A549 (cell line): ENCODE measurements around the gene GPRC5D. TPM values are rescaled to one million over a fixed set of nuclear protein-coding genes. Genes with fewer than 3 reads are reported as not detected.

Source experiments
- ATAC-seq, 2 experiments: fragments of 200-7000 bp in 1 of 2; fragments of >200 bp in 1 of 2; cut with Nextera tagmentation in 1 of 2; cut with Tn5 transposase in 1 of 2; 3 replicates each; pipeline versions ENCODE4 v1.8.0 to v1.9.1; 2018 to 2020; ENCODE audit warnings: mild to moderate bottlenecking in 1 of 2, moderate library complexity in 1 of 2
- CTCF ChIA-PET: fragments of 300-600 bp; sonication (Branson Sonifier 250); formaldehyde crosslinking; extraction: SDS; loops from one replicate; lab custom pipeline; 2021; ENCODE audit warnings: antibody characterized with exemption, inconsistent platforms; lab: Yijun Ruan, JAX
- POLR2A ChIA-PET: fragments of 350-600 bp; formaldehyde crosslinking; extraction: SDS; loops from one replicate; lab custom pipeline; 2021; ENCODE audit warnings: antibody characterized with exemption, inconsistent platforms; lab: Yijun Ruan, JAX
- DNase-seq, 2 experiments: peaks; one replicate each; pipeline versions ENCODE4 v3.0.0 to v3.0.0-alpha.2; 2011 to 2016; ENCODE audit warnings: low read depth in 1 of 2, low spot score in 1 of 2
- FAIRE-seq: peaks from 2 replicates; lab custom pipeline; 2011; peaks lifted over from hg19 to GRCh38; lab: Jason Lieb, UNC
- H3K27ac ChIP-seq, 2 experiments: fragments of >200 bp; sonication (Bioruptor Twin); formaldehyde crosslinking; 3 replicates each; pipeline ENCODE4 v1.5.1; 2016 to 2017
- H3K4me1 ChIP-seq: fragments of >200 bp; sonication (Bioruptor Twin); formaldehyde crosslinking; 3 replicates; pipeline ENCODE4 v1.6.1; 2016
- H3K4me2 ChIP-seq: fragments of >200 bp; sonication (Bioruptor Twin); formaldehyde crosslinking; 3 replicates; pipeline ENCODE4 v1.6.1; 2016
- H3K4me3 ChIP-seq: fragments of >200 bp; sonication (Bioruptor Twin); formaldehyde crosslinking; 3 replicates; pipeline ENCODE4 v1.5.1; 2016
- H3K9me3 ChIP-seq: fragments of >200 bp; sonication (Bioruptor Twin); formaldehyde crosslinking; 3 replicates; pipeline ENCODE4 v1.6.1; 2016
- BHLHE40 ChIP-seq: IDR thresholded peaks from 2 replicates; pipeline ENCODE4 v1.6.1; 2012; ENCODE audit warnings: low read depth, low read length, inconsistent platforms
- CBX8 ChIP-seq: fragments of 200-600 bp; sonication (generic); IDR thresholded peaks from 2 replicates; pipeline ENCODE4 v1.6.1; 2016
- CHD2 ChIP-seq: fragments of 150-350 bp; IDR thresholded peaks from 2 replicates; pipeline ENCODE4 v1.6.1; 2014; ENCODE audit warnings: low read length; ENCODE audit not compliant: partially characterized antibody
- CHD4 ChIP-seq: fragments of 200-600 bp; sonication (generic); IDR thresholded peaks from 2 replicates; pipeline ENCODE4 v1.6.1; 2016; ENCODE audit warnings: antibody characterized with exemption, mild to moderate bottlenecking, borderline replicate concordance
- EP300 ChIP-seq, 2 experiments: fragments of >200 bp; sonication (Bioruptor Twin); formaldehyde crosslinking; IDR thresholded peaks; 2 replicates in 1 of 2; 3 replicates in 1 of 2; pipeline ENCODE4 v1.6.1; 2016 to 2017
- FOSL2 ChIP-seq, 2 experiments: fragments of 450-650 bp in 1 of 2; fragments of >200 bp in 1 of 2; sonication (Bioruptor Twin) in 1 of 2; formaldehyde crosslinking; IDR thresholded peaks; 2 replicates each; pipeline versions ENCODE4 v1.5.0 to v1.6.1; 2016 to 2020; ENCODE audit warnings: mild to moderate bottlenecking in 1 of 2, moderate library complexity in 1 of 2
- FOXS1 ChIP-seq: fragments of 250-450 bp; sonication (Bioruptor Pico); IDR thresholded peaks from 2 replicates; pipeline ENCODE4 v1.5.0; 2020; ENCODE audit warnings: mild to moderate bottlenecking, moderate library complexity
- HDAC2 ChIP-seq: fragments of 200-600 bp; sonication (generic); IDR thresholded peaks from 2 replicates; pipeline ENCODE4 v1.6.1; 2016
- JUN ChIP-seq, 2 experiments: fragments of >200 bp; sonication (Bioruptor Twin); formaldehyde crosslinking; IDR thresholded peaks; 2 replicates in 1 of 2; 3 replicates in 1 of 2; pipeline ENCODE4 v1.6.1; 2016 to 2017
- KDM1A ChIP-seq: fragments of 200-600 bp; sonication (generic); IDR thresholded peaks from 2 replicates; pipeline ENCODE4 v1.6.1; 2016; ENCODE audit warnings: low read depth, mild to moderate bottlenecking
- KDM5A ChIP-seq: fragments of 200-600 bp; sonication (generic); IDR thresholded peaks from 2 replicates; pipeline ENCODE4 v1.6.1; 2016; ENCODE audit warnings: antibody characterized with exemption, mild to moderate bottlenecking
- MAZ ChIP-seq: fragments of 150-350 bp; IDR thresholded peaks from 2 replicates; pipeline ENCODE4 v1.6.1; 2014; ENCODE audit warnings: antibody characterized with exemption, low read depth, low read length, borderline replicate concordance
- NPAS2 ChIP-seq: fragments of 250-450 bp; sonication (Bioruptor Pico); IDR thresholded peaks from 2 replicates; pipeline ENCODE4 v1.8.0; 2022; ENCODE audit warnings: mild to moderate bottlenecking, moderate library complexity, borderline replicate concordance
- NR3C1 ChIP-seq: fragments of >200 bp; sonication (Bioruptor Twin); formaldehyde crosslinking; IDR thresholded peaks from 3 replicates; pipeline ENCODE4 v1.6.1; 2017
- PHF8 ChIP-seq: fragments of 200-600 bp; sonication (generic); IDR thresholded peaks from 2 replicates; pipeline ENCODE4 v1.6.1; 2016; ENCODE audit warnings: low read depth, mild to moderate bottlenecking, antibody characterized with exemption, moderate library complexity, borderline replicate concordance
- RARB ChIP-seq: fragments of 250-450 bp; sonication (Bioruptor Pico); IDR thresholded peaks from 2 replicates; pipeline ENCODE4 v1.8.0; 2021; ENCODE audit warnings: mild to moderate bottlenecking, moderate library complexity
- RCOR1 ChIP-seq: fragments of 150-350 bp; IDR thresholded peaks from 2 replicates; pipeline ENCODE4 v1.6.1; 2014; ENCODE audit warnings: antibody characterized with exemption, low read length, low read depth
- RFX5 ChIP-seq: fragments of 450-650 bp; IDR thresholded peaks from 2 replicates; pipeline ENCODE4 v1.7.1; 2014; ENCODE audit warnings: antibody characterized with exemption, mild to moderate bottlenecking, moderate library complexity
- RNF2 ChIP-seq: fragments of 200-600 bp; sonication (generic); IDR thresholded peaks from 2 replicates; pipeline ENCODE4 v1.6.1; 2016; ENCODE audit warnings: low read depth, mild to moderate bottlenecking, antibody characterized with exemption, moderate library complexity, borderline replicate concordance
- SMC3 ChIP-seq: fragments of >200 bp; sonication (Bioruptor Twin); formaldehyde crosslinking; IDR thresholded peaks from 3 replicates; pipeline ENCODE4 v1.6.1; 2018; ENCODE audit warnings: inconsistent platforms
- SREBF2 ChIP-seq: fragments of 450-650 bp; IDR thresholded peaks from 2 replicates; pipeline ENCODE4 v1.6.1; 2014; ENCODE audit warnings: mild to moderate bottlenecking, moderate library complexity
- ZFP36 ChIP-seq: fragments of 450-650 bp; IDR thresholded peaks from 2 replicates; pipeline ENCODE4 v1.6.1; 2014; ENCODE audit warnings: borderline replicate concordance; ENCODE audit not compliant: partially characterized antibody
- ZNF302 ChIP-seq: fragments of 250-450 bp; sonication (Bioruptor Pico); IDR thresholded peaks from 2 replicates; pipeline ENCODE4 v1.9.0; 2021; ENCODE audit warnings: inconsistent platforms, mild to moderate bottlenecking, moderate library complexity
- WGBS: methylation state at CpG from one replicate; pipeline ENCODE4 v1.1.6; 2017; ENCODE audit errors: missing lambda C conversion rate; 5-methylcytosine and 5-hydroxymethylcytosine counted together
- polyA plus RNA-seq, 4 experiments: library from polyadenylated mRNA; depleted of rRNA in 3 of 4; stranded (reverse); fragments of >200 nt; fragmentation: RNase III in 1 of 4; extraction: RNeasy Plus Mini Kit Qiagen cat#74134 plus additional on column Dnase treatment in 1 of 4; gene quantifications; 2 replicates in 3 of 4; 3 replicates in 1 of 4; pipeline ENCODE4 v1.2.3, GENCODE V29; 2011 to 2017
- TF ChIP-seq, protein P1 (sequence below): fragments of 250-450 bp; sonication (Bioruptor Pico); IDR thresholded peaks from 2 replicates; pipeline ENCODE4 v1.5.0; 2020; ENCODE audit warnings: low read depth, mild to moderate bottlenecking, moderate library complexity
- TF ChIP-seq, protein P2 (sequence below): fragments of 150-350 bp; IDR thresholded peaks from 2 replicates; pipeline ENCODE4 v1.6.1; 2014; ENCODE audit warnings: low read depth, mild to moderate bottlenecking, low read length
- TF ChIP-seq, protein P3 (sequence below): IDR thresholded peaks from 2 replicates; pipeline ENCODE4 v1.6.1; 2012; ENCODE audit warnings: low read depth, borderline replicate concordance
- TF ChIP-seq, protein P4 (sequence below): fragments of 200-600 bp; sonication (generic); IDR thresholded peaks from 2 replicates; pipeline ENCODE4 v1.6.1; 2016; ENCODE audit warnings: antibody characterized with exemption, mild to moderate bottlenecking, moderate library complexity
- TF ChIP-seq, protein P5 (sequence below): fragments of 250-450 bp; sonication (Bioruptor Pico); IDR thresholded peaks from 2 replicates; pipeline ENCODE4 v1.5.0; 2021; ENCODE audit warnings: mild to moderate bottlenecking, moderate library complexity, borderline replicate concordance
- TF ChIP-seq, protein P6 (sequence below): IDR thresholded peaks from 2 replicates; pipeline ENCODE4 v1.6.1; 2012
- TF ChIP-seq, protein P7 (sequence below): IDR thresholded peaks from 2 replicates; pipeline ENCODE4 v1.6.1; 2012

Gene GPRC5D
- polyA plus RNA-seq, 2 of the 4 experiments (the other 2 are of a cell fraction) = not detected

DNA sequence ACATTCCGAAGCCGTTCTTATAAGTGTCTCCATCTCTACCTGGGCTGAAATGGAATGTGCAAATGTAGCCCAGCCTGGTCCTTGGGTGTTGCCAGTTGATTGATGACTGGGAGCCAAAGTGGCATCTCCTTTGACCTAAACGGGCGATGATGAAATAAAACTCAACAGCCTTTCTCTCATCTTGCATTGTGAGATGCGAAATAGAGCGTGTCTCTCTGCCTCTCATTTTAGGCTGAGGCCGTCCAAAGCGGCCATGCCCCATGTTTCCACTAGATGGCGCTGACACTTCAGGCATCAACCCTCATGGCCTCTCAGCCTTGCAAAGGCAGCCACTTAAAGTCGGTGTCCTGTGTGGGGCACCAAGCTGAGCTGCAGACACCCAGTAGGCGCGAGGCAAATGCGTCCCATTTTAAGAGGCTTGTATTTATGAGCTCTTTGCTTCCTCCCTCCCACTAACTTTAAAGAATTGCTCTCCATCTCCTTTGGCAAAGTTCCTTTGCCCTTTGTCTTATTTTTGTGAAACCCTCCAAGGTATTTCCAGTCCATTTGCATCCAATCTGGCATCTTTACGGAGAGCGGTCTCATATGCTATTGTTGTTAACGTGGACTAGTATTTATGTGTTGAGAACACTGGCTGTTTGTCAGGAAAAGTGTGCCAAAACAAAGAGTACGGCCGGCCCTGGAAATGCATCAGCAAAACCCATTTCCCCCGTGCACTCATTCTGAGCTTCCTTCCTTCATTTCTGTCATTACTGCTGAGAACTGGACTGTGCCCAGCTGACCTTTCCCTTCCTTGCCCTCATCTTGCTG, 35.6 kb downstream of the GPRC5D start:
- peak overlapping the region; percentile 16; the same call in 2 of the 3 replicates for H3K4me2 ChIP-seq
- FAIRE-seq (peak; percentile 89), ATAC-seq (peak; percentile 75 to 79), DNase-seq (peak; percentile 66 to 86)
- peak overlapping the region; percentile 29 to 47; a peak in 4 of 6 replicates for H3K27ac ChIP-seq
- H3K4me1 ChIP-seq = peaks cover 49% of the 10 kb centered on the region
- H3K9me3 ChIP-seq = no peaks in the 10 kb centered on the region
- ChIA-PET CTCF (interaction anchor here (0.6 to 10.4 kb wide), 56 partner anchors 9 to 1249 kb away, joined by 3 to 180 read pairs (median 5); partner anchors contain the start of genes DDX47, GPRC5A and GPRC5D), POLR2A (no interaction called here)
- no peak overlapping the region for H3K4me3 ChIP-seq
- 44% methylated on average over 19 of the region's 19 CpGs for WGBS
- TF ChIP-seq, protein P1, sequence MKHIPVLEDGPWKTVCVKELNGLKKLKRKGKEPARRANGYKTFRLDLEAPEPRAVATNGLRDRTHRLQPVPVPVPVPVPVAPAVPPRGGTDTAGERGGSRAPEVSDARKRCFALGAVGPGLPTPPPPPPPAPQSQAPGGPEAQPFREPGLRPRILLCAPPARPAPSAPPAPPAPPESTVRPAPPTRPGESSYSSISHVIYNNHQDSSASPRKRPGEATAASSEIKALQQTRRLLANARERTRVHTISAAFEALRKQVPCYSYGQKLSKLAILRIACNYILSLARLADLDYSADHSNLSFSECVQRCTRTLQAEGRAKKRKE = no peak
- TF ChIP-seq ZFP36 (no peak), SREBF2 (no peak), MAZ (no peak), EP300 (IDR thresholded peaks at IDR 0.05) (no peak), FOXS1 (no peak), JUN (IDR thresholded peaks at IDR 0.05) (no peak), KDM5A (no peak), PHF8 (no peak), RCOR1 (no peak), NR3C1 (no peak), CBX8 (no peak), NPAS2 (CRISPR knock-in tag) (no peak), CHD4 (no peak), RARB (CRISPR knock-in tag) (no peak), HDAC2 (no peak), RFX5 (no peak), FOSL2 (IDR thresholded peaks at IDR 0.05) (no peak), FOSL2 (CRISPR knock-in tag; IDR thresholded peaks at IDR 0.05) (peak; percentile 2; the same call in 1 of the 2 replicates), SMC3 (peak; percentile 92), BHLHE40 (no peak), RNF2 (no peak), ZNF302 (CRISPR knock-in tag) (no peak), CHD2 (no peak), KDM1A (no peak)
- TF ChIP-seq, protein P2, sequence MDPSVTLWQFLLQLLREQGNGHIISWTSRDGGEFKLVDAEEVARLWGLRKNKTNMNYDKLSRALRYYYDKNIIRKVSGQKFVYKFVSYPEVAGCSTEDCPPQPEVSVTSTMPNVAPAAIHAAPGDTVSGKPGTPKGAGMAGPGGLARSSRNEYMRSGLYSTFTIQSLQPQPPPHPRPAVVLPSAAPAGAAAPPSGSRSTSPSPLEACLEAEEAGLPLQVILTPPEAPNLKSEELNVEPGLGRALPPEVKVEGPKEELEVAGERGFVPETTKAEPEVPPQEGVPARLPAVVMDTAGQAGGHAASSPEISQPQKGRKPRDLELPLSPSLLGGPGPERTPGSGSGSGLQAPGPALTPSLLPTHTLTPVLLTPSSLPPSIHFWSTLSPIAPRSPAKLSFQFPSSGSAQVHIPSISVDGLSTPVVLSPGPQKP = no peak
- TF ChIP-seq, protein P3, sequence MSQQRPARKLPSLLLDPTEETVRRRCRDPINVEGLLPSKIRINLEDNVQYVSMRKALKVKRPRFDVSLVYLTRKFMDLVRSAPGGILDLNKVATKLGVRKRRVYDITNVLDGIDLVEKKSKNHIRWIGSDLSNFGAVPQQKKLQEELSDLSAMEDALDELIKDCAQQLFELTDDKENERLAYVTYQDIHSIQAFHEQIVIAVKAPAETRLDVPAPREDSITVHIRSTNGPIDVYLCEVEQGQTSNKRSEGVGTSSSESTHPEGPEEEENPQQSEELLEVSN = no peak
- TF ChIP-seq, protein P4, sequence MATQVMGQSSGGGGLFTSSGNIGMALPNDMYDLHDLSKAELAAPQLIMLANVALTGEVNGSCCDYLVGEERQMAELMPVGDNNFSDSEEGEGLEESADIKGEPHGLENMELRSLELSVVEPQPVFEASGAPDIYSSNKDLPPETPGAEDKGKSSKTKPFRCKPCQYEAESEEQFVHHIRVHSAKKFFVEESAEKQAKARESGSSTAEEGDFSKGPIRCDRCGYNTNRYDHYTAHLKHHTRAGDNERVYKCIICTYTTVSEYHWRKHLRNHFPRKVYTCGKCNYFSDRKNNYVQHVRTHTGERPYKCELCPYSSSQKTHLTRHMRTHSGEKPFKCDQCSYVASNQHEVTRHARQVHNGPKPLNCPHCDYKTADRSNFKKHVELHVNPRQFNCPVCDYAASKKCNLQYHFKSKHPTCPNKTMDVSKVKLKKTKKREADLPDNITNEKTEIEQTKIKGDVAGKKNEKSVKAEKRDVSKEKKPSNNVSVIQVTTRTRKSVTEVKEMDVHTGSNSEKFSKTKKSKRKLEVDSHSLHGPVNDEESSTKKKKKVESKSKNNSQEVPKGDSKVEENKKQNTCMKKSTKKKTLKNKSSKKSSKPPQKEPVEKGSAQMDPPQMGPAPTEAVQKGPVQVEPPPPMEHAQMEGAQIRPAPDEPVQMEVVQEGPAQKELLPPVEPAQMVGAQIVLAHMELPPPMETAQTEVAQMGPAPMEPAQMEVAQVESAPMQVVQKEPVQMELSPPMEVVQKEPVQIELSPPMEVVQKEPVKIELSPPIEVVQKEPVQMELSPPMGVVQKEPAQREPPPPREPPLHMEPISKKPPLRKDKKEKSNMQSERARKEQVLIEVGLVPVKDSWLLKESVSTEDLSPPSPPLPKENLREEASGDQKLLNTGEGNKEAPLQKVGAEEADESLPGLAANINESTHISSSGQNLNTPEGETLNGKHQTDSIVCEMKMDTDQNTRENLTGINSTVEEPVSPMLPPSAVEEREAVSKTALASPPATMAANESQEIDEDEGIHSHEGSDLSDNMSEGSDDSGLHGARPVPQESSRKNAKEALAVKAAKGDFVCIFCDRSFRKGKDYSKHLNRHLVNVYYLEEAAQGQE = no peak
- TF ChIP-seq, protein P5, sequence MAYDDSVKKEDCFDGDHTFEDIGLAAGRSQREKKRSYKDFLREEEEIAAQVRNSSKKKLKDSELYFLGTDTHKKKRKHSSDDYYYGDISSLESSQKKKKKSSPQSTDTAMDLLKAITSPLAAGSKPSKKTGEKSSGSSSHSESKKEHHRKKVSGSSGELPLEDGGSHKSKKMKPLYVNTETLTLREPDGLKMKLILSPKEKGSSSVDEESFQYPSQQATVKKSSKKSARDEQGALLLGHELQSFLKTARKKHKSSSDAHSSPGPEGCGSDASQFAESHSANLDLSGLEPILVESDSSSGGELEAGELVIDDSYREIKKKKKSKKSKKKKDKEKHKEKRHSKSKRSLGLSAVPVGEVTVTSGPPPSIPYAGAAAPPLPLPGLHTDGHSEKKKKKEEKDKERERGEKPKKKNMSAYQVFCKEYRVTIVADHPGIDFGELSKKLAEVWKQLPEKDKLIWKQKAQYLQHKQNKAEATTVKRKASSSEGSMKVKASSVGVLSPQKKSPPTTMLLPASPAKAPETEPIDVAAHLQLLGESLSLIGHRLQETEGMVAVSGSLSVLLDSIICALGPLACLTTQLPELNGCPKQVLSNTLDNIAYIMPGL (CRISPR knock-in tag) = no peak
- TF ChIP-seq, protein P6, sequence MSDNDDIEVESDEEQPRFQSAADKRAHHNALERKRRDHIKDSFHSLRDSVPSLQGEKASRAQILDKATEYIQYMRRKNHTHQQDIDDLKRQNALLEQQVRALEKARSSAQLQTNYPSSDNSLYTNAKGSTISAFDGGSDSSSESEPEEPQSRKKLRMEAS = peak; percentile 56; the same call in 1 of the 2 replicates
- TF ChIP-seq, protein P7, sequence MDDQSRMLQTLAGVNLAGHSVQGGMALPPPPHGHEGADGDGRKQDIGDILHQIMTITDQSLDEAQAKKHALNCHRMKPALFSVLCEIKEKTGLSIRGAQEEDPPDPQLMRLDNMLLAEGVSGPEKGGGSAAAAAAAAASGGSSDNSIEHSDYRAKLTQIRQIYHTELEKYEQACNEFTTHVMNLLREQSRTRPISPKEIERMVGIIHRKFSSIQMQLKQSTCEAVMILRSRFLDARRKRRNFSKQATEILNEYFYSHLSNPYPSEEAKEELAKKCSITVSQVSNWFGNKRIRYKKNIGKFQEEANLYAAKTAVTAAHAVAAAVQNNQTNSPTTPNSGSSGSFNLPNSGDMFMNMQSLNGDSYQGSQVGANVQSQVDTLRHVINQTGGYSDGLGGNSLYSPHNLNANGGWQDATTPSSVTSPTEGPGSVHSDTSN = no peak
